OCI-LY7 (cell line): ENCODE data around the gene ATP11A. TPM values are rescaled to one million over a fixed set of nuclear protein-coding genes. Genes with fewer than 3 reads are reported as not detected.
"Not testable (repeated sequence)": the region's sequence is repeated elsewhere in the genome, so short reads cannot be mapped to it uniquely, and the experiment has no call there.

Experiments
- BruUV-seq: library from RNA; stranded (reverse); fragments of 400-500 nt; replicated peaks from 2 replicates; lab custom pipeline; 2021; lab: Mats Ljungman, UMichigan
- CTCF ChIA-PET: fragments of 300-600 bp; sonication (Branson Sonifier 250); formaldehyde crosslinking; loops from one replicate; lab custom pipeline; 2022; ENCODE audit warnings: antibody characterized with exemption; ENCODE audit not compliant: unreplicated experiment; lab: Charles Lee
- POLR2A ChIA-PET: fragments of 300-600 bp; sonication (Branson Sonifier 250); formaldehyde crosslinking; loops from one replicate; lab custom pipeline; 2022; ENCODE audit warnings: antibody characterized with exemption; lab: Charles Lee
- DNase-seq: peaks from one replicate; pipeline ENCODE4 v3.0.0-alpha.2; 2015; ENCODE audit warnings: low spot score
- H2AFZ ChIP-seq: fragments of 200-600 bp; sonication (generic), shearing (Covaris generic); 2 replicates; pipeline ENCODE4 v1.6.1; 2014; ENCODE audit warnings: mild to moderate bottlenecking, antibody characterized with exemption, low read length, moderate library complexity
- H3K27ac ChIP-seq: fragments of 200-600 bp; sonication (generic); 2 replicates; pipeline ENCODE4 v1.5.1; 2014; ENCODE audit warnings: mixed run types, low read depth, mild to moderate bottlenecking, moderate library complexity, low read length, inconsistent platforms; ENCODE audit not compliant: poor library complexity, severe bottlenecking
- H3K36me3 ChIP-seq: fragments of 200-600 bp; sonication (generic); 2 replicates; pipeline ENCODE4 v1.6.1; 2014; ENCODE audit warnings: mild to moderate bottlenecking, antibody characterized with exemption, low read length, moderate library complexity, mixed read lengths; ENCODE audit not compliant: insufficient read depth
- H3K4me1 ChIP-seq: fragments of 200-600 bp; sonication (generic); 2 replicates; pipeline ENCODE4 v1.5.1; 2014; ENCODE audit warnings: mild to moderate bottlenecking, low read length; ENCODE audit not compliant: insufficient read depth, poor library complexity, severe bottlenecking
- H3K4me2 ChIP-seq: fragments of 200-600 bp; sonication (generic); 2 replicates; pipeline ENCODE4 v1.6.1; 2014; ENCODE audit warnings: mild to moderate bottlenecking, low read length
- H3K4me3 ChIP-seq: fragments of 200-600 bp; sonication (generic); 2 replicates; pipeline ENCODE4 v1.5.1; 2014; ENCODE audit warnings: mild to moderate bottlenecking, low read depth, low read length; ENCODE audit not compliant: poor library complexity, severe bottlenecking
- H3K79me2 ChIP-seq: fragments of 200-600 bp; sonication (generic); 2 replicates; pipeline ENCODE4 v1.6.1; 2016; ENCODE audit warnings: low read depth, mild to moderate bottlenecking, low read length, moderate library complexity, mixed read lengths; ENCODE audit not compliant: insufficient read depth
- H3K9me2 ChIP-seq: fragments of 200-600 bp; sonication (generic); 2 replicates; pipeline ENCODE4 v1.6.1; 2016; ENCODE audit warnings: mild to moderate bottlenecking, low read length, mixed read lengths; ENCODE audit not compliant: insufficient read depth
- H3K9me3 ChIP-seq: fragments of 200-600 bp; sonication (generic); 2 replicates; pipeline ENCODE4 v1.6.1; 2014; ENCODE audit warnings: mild to moderate bottlenecking, mixed run types, low read length, mixed read lengths
- H4K20me1 ChIP-seq: fragments of 200-600 bp; sonication (generic); 2 replicates; pipeline ENCODE4 v1.6.1; 2014; ENCODE audit warnings: mild to moderate bottlenecking, antibody characterized with exemption, low read length, moderate library complexity, mixed read lengths; ENCODE audit not compliant: insufficient read depth
- CTCF ChIP-seq: fragments of 200-600 bp; sonication (generic); conservative IDR thresholded peaks from 2 replicates; pipeline ENCODE4 v1.5.1; 2014; ENCODE audit warnings: mild to moderate bottlenecking, antibody characterized with exemption, low read length, moderate library complexity, mixed read lengths
- EZH2phosphoT487 ChIP-seq: fragments of 200-600 bp; sonication (generic); IDR thresholded peaks from 2 replicates; pipeline ENCODE4 v1.6.1; 2018; ENCODE audit warnings: low read depth, borderline replicate concordance, mild to moderate bottlenecking, mixed run types, antibody characterized with exemption, low read length, moderate library complexity, mixed read lengths
- intact Hi-C: fragments of 100-400 bp; cut with micrococcal nuclease; formaldehyde crosslinking; loops from one replicate; pipeline ENCODE4 v1.10.0; 2022; ENCODE audit not compliant: unreplicated experiment
- total RNA-seq, 2 experiments: library from RNA; depleted of rRNA in 1 of 2; stranded (reverse); fragments of >200 nt in 1 of 2; shearing (Covaris generic) in 1 of 2; gene quantifications; 2 replicates each; pipeline ENCODE4 v1.2.3, GENCODE V29; 2014 to 2022

The ATP11A gene
- total RNA-seq, 2 experiments from 2014 or later, result 8.8 to 23.1 TPM

DNA sequence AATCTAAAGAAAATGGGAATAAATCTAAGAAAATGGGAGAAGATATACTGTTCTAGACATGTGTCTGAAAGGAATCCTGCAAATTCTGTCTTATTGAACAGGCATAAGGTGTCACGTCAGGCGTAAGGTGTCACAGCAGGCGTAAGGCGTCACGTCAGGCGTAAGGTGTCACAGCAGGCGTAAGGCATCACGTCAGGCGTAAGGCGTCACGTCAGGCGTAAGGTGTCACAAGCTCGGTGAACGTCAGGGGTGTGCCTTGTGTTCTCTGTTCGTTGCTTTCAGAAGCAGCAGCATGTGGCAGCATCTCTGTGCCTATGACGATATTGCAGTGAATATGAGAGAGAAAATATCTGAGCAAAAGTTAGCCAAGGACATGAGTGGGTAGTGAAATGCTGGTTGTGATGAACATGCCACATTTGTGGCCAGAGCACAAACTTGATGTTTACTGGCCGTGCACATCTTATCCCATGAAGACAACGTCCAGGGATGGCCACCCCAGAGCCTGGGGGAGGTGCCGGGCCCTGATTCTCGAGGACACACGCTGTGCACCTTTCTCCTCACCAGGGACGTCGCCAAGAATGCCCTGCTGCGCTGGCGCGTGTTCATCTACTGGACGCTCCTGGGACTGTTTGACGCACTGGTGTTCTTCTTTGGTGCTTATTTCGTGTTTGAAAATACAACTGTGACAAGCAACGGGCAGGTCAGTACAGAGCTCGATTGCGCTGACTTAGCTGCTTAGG, 172.2 kb downstream of the ATP11A start:
- H3K79me2 ChIP-seq, result no peaks in the 10 kb centered on the region
- ChIA-PET CTCF (interaction anchor here (0.6 kb wide), 2 partner anchors 18 to 108 kb away, joined by 3 read pairs; no protein-coding TSS in a partner anchor), POLR2A (no interaction called here)
- no peak for TF ChIP-seq CTCF
- no peak for TF ChIP-seq EZH2phosphoT487
- no TSS peak for BruUV-seq
- H3K4me1 ChIP-seq, result peaks cover 11% of the 10 kb centered on the region
- H3K36me3 ChIP-seq, result 0 out of 2 replicates have a peak, but pooled peaks cover 4% of the 10 kb centered on the region
- no peak overlapping the region for H3K4me3 ChIP-seq
- H3K4me2 ChIP-seq, result no peak overlapping the region
- intact Hi-C loops, result no loop called here
- DNase-seq, result no peak
- H3K27ac ChIP-seq, result no peak overlapping the region
- no peak overlapping the region for H2AFZ ChIP-seq
- H4K20me1 ChIP-seq, result no peaks in the 10 kb centered on the region
- no peaks in the 10 kb centered on the region for H3K9me2 ChIP-seq
- H3K9me3 ChIP-seq, result no peaks in the 10 kb centered on the region

DNA sequence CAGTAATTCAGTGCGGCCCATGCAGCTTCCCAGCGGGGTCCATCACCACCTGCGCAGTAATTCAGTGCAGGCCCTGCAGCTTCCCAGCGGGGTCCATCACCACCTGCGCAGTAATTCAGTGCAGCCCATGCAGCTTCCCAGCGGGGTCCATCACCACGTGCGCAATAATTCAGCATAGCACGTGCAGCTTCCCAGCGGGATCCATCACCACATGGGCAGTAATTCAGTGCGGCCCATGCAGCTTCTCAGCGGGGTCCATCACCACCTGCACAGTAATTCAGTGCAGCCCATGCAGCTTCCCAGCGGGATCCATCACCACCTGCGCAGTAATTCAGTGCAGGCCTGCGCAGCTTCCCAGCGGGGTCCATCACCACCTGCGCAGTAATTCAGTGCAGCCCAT, 173.5 kb downstream of the ATP11A start:
- H3K9me2 ChIP-seq, POLR2A ChIA-PET, H3K9me3 ChIP-seq, H3K4me3 ChIP-seq, intact Hi-C loops, H3K36me3 ChIP-seq, H3K79me2 ChIP-seq, H3K27ac ChIP-seq, CTCF ChIA-PET, BruUV-seq, H2AFZ ChIP-seq, H3K4me2 ChIP-seq, DNase-seq, H4K20me1 ChIP-seq: not testable (repeated sequence)
- peaks cover 11% of the 10 kb centered on the region for H3K4me1 ChIP-seq

GRCh38 chr13:112865478-112865877, 175.6 kb downstream of the ATP11A start:
- intact Hi-C loops, BruUV-seq, DNase-seq, H3K9me2 ChIP-seq, H3K4me2 ChIP-seq, H3K4me3 ChIP-seq, H2AFZ ChIP-seq, H3K27ac ChIP-seq, H3K79me2 ChIP-seq, CTCF ChIA-PET, H3K9me3 ChIP-seq, H4K20me1 ChIP-seq, H3K4me1 ChIP-seq, H3K36me3 ChIP-seq: not testable (repeated sequence)
- POLR2A ChIA-PET, result interaction anchor here (0.7 kb wide), 1 partner anchor 9 kb away, joined by 3 read pairs; no protein-coding TSS in a partner anchor
